Endodermal cell (in vitro differentiated cells): ENCODE data around the gene TPST2. TPM values are rescaled to one million over a fixed set of nuclear protein-coding genes. Genes with fewer than 3 reads are reported as not detected.
A peak's percentile ranks its signal among the peaks of the same experiment; 100 is the strongest.

Experiments
- DNase-seq: peaks from one replicate; pipeline ENCODE4 v3.0.0-alpha.2; 2017
- H3K27ac ChIP-seq: 2 replicates; pipeline ENCODE4 v1.5.1; 2013; ENCODE audit warnings: mild to moderate bottlenecking, low read depth, low read length, moderate library complexity
- H3K27me3 ChIP-seq: 2 replicates; pipeline ENCODE4 v1.6.1; 2013; ENCODE audit warnings: mild to moderate bottlenecking, low read length, moderate library complexity; ENCODE audit not compliant: insufficient read depth, control insufficient read depth, poor library complexity, severe bottlenecking
- H3K36me3 ChIP-seq: 2 replicates; pipeline ENCODE4 v1.7.0; 2013; ENCODE audit warnings: mild to moderate bottlenecking, low read length, moderate library complexity; ENCODE audit not compliant: control insufficient read depth, insufficient read depth
- H3K4me1 ChIP-seq: one replicate; pipeline ENCODE4 v1.7.0; 2013; ENCODE audit warnings: low read length; ENCODE audit not compliant: control insufficient read depth, insufficient read depth
- H3K4me3 ChIP-seq: 2 replicates; pipeline ENCODE4 v1.5.1; 2013; ENCODE audit warnings: mild to moderate bottlenecking, low read length, moderate library complexity
- H3K9ac ChIP-seq: 2 replicates; pipeline ENCODE4 v1.6.1; 2013; ENCODE audit warnings: mild to moderate bottlenecking, low read length, moderate library complexity; ENCODE audit not compliant: poor library complexity, severe bottlenecking; ENCODE audit errors: extremely low read depth
- H3K9me3 ChIP-seq: 2 replicates; pipeline ENCODE4 v1.6.1; 2013; ENCODE audit warnings: mild to moderate bottlenecking, low read length, moderate library complexity; ENCODE audit not compliant: control insufficient read depth
- H3K27ac Mint-ChIP-seq: 2 replicates; pipeline ENCODE4 v1.8.0; 2020; ENCODE audit warnings: mixed read lengths
- H3K27me3 Mint-ChIP-seq: 2 replicates; pipeline ENCODE4 v1.8.0; 2021; ENCODE audit warnings: mild to moderate bottlenecking, mixed read lengths; ENCODE audit not compliant: insufficient read depth
- H3K36me3 Mint-ChIP-seq: 2 replicates; pipeline ENCODE4 v1.8.0; 2020; ENCODE audit warnings: low read depth, mixed read lengths
- H3K4me1 Mint-ChIP-seq: 2 replicates; pipeline ENCODE4 v1.8.0; 2020; ENCODE audit warnings: mixed read lengths
- H3K4me3 Mint-ChIP-seq: 2 replicates; pipeline ENCODE4 v1.8.0; 2020; ENCODE audit warnings: mild to moderate bottlenecking, moderate library complexity, mixed read lengths
- H3K9me3 Mint-ChIP-seq: 2 replicates; pipeline ENCODE4 v1.8.0; 2020; ENCODE audit warnings: mild to moderate bottlenecking, mixed read lengths
- WGBS, 2 experiments: methylation state at CpG; one replicate each; pipeline versions ENCODE4 v1.1.5 to v1.1.7; 2013; ENCODE audit warnings: missing lambda C conversion rate in 2 of 2, mixed read lengths in 1 of 2; ENCODE audit not compliant: insufficient coverage in 1 of 2, insufficient read length in 1 of 2; 5-methylcytosine and 5-hydroxymethylcytosine counted together
- total RNA-seq, 2 donors: library from RNA; stranded (reverse); fragmentation: NEBNext Ultra II Directional in 1 of 2; extraction: Animal tissue kit (Norgen Biotek cat#: 25700) in 1 of 2; gene quantifications; 2 replicates in 1 of 2; 3 replicates in 1 of 2; pipeline ENCODE4 v1.2.1, GENCODE V29; 2021
- TF ChIP-seq, protein P1 (sequence below): fragments of 200-600 bp; sonication (generic); conservative IDR thresholded peaks from 2 replicates; pipeline ENCODE4 v1.5.0; 2021; ENCODE audit warnings: antibody characterized with exemption, mild to moderate bottlenecking

TPST2 gene
- total RNA-seq, 2 donors from 2014 or later: 38.9 to 53.2 TPM

DNA sequence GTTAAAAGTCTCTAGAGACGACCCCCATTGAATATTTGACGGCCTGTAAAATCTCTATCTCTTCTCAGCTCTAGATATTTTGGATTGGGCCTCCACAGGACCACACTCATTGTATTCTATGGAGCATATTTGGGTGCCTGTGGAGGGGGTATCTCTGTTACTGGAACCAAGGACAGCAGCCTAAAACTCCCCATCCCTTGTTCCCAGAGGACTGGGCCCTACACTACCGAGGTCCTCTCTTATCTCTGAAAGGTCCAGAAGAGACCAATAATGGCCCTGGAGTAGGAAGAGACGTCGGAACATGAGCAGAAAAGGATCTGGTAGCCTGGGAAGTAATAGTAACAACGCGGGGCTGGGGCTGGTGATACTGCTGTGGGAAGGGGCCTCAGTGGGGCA lies 106.9 kb downstream of the TPST2 start:
- no peaks in the 10 kb centered on the region for H3K27me3 Mint-ChIP-seq
- TF ChIP-seq, protein P1, sequence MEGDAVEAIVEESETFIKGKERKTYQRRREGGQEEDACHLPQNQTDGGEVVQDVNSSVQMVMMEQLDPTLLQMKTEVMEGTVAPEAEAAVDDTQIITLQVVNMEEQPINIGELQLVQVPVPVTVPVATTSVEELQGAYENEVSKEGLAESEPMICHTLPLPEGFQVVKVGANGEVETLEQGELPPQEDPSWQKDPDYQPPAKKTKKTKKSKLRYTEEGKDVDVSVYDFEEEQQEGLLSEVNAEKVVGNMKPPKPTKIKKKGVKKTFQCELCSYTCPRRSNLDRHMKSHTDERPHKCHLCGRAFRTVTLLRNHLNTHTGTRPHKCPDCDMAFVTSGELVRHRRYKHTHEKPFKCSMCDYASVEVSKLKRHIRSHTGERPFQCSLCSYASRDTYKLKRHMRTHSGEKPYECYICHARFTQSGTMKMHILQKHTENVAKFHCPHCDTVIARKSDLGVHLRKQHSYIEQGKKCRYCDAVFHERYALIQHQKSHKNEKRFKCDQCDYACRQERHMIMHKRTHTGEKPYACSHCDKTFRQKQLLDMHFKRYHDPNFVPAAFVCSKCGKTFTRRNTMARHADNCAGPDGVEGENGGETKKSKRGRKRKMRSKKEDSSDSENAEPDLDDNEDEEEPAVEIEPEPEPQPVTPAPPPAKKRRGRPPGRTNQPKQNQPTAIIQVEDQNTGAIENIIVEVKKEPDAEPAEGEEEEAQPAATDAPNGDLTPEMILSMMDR: no peak
- H3K9ac ChIP-seq: peak overlapping the region; percentile 91
- peaks cover 3% of the 10 kb centered on the region for H3K4me1 ChIP-seq
- 16 to 39% methylated on average over 4 to 7 of the region's 7 CpGs for WGBS, 2 experiments
- peak overlapping the region; percentile 88 for H3K4me3 Mint-ChIP-seq
- no peaks in the 10 kb centered on the region for H3K27me3 ChIP-seq
- peaks cover 24% of the 10 kb centered on the region for H3K36me3 Mint-ChIP-seq
- DNase-seq: no peak
- H3K4me1 Mint-ChIP-seq: peaks cover 37% of the 10 kb centered on the region
- H3K9me3 ChIP-seq: no peaks in the 10 kb centered on the region
- H3K9me3 Mint-ChIP-seq: no peaks in the 10 kb centered on the region
- H3K27ac ChIP-seq: peak overlapping the region; percentile 75
- H3K36me3 ChIP-seq: peaks cover 17% of the 10 kb centered on the region
- H3K27ac Mint-ChIP-seq: peak overlapping the region; percentile 99
- peak overlapping the region; percentile 100 for H3K4me3 ChIP-seq

DNA sequence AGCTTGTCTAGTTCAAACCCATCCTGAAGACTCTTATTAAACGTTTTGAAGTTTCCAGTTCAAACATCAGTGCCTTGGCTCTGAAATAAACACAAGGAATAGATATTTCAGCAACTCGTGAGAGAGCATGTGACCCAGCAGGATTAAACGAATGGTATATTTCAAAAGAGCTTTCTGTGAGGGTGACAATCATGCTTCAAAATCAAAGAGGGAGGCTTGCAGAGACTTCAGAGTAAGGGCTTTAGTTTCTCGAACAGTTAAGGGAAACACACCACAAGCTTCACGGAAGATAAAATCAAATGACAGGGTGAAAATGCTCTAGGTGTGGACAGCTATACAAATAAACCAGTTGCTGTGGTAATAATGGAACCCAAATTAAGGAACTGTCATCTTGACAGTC lies 107.8 kb downstream of the TPST2 start:
- H3K4me3 ChIP-seq: peak overlapping the region; percentile 100

DNA sequence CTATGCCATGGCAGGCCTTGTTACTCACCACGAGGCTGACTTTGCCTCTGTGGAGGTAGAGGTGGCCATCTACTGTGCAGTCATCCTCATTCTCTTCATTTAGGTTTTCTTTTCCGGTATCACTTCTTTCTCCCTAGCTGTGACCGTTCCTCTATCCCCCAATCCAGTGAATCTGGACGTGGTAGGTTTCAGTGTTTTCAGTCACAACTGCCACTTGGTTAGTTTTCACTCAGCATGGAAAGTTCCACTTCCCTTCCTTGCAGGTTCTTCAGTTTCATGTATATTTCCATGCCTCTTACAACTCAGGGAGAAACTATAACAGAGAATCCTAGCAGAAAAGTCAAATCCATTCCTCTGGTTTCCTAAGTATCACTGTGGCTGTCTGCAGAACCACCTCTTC lies 108.2 kb downstream of the TPST2 start:
- Mint-ChIP-seq H3K9me3 (no peaks in the 10 kb centered on the region), H3K27me3 (no peaks in the 10 kb centered on the region), H3K36me3 (peaks cover 29% of the 10 kb centered on the region), H3K4me3 (peak overlapping the region; percentile 88), H3K4me1 (peaks cover 37% of the 10 kb centered on the region), H3K27ac (no peak overlapping the region)
- WGBS, 2 experiments: 85 to 93% methylated on average over 4 of the region's 4 CpGs
- Histone ChIP-seq H3K9ac (no peak overlapping the region), H3K27ac (no peak overlapping the region), H3K27me3 (no peaks in the 10 kb centered on the region), H3K36me3 (peaks cover 23% of the 10 kb centered on the region), H3K4me1 (peaks cover 3% of the 10 kb centered on the region), H3K4me3 (peak overlapping the region; percentile 50), H3K9me3 (no peaks in the 10 kb centered on the region)
- TF ChIP-seq, protein P1: no peak
- DNase-seq: no peak

More for the DNA sequence above, 107.8 kb downstream of the TPST2 start:
- no peak overlapping the region for H3K27ac Mint-ChIP-seq
- no peaks in the 10 kb centered on the region for H3K27me3 Mint-ChIP-seq
- H3K4me1 Mint-ChIP-seq: peaks cover 37% of the 10 kb centered on the region
- no peak for DNase-seq
- H3K36me3 Mint-ChIP-seq: peaks cover 26% of the 10 kb centered on the region
- WGBS, 2 experiments: 90 to 95% methylated on average over 5 of the region's 5 CpGs
- Histone ChIP-seq H3K4me1 (peaks cover 3% of the 10 kb centered on the region), H3K27ac (no peak overlapping the region), H3K36me3 (peaks cover 18% of the 10 kb centered on the region), H3K9me3 (no peaks in the 10 kb centered on the region), H3K27me3 (no peaks in the 10 kb centered on the region), H3K9ac (no peak overlapping the region)
- no peaks in the 10 kb centered on the region for H3K9me3 Mint-ChIP-seq
- TF ChIP-seq, protein P1: no peak
- H3K4me3 Mint-ChIP-seq: peak overlapping the region; percentile 88
